Stomach (tissue), 4 donors: Measurements from ENCODE around the gene FGD6.

Experiments used
- CTCF ChIP-seq, 7 experiments: fragments of 450-650 bp in 4 of 7; fragments of 200-600 bp in 3 of 7; sonication (generic) in 3 of 7; IDR thresholded peaks; one replicate each; pipeline ENCODE4 v1.5.1; 2016 to 2019; ENCODE audit warnings: antibody characterized with exemption in 7 of 7, control low read depth in 2 of 7, mild to moderate bottlenecking in 1 of 7
- POLR2A ChIP-seq, 4 donors: fragments of 450-650 bp; IDR thresholded peaks; one replicate each; pipeline ENCODE4 v1.6.1; 2016; ENCODE audit warnings: antibody characterized with exemption in 4 of 4, control low read depth in 2 of 4, mild to moderate bottlenecking in 1 of 4, moderate library complexity in 1 of 4

- TF ChIP-seq POLR2A (IDR thresholded peaks at IDR 0.05) (no peak), CTCF (IDR thresholded peaks at IDR 0.05) (no peak)
Observed at GRCh38 chr12:95205016-95205624, 12.1 kb downstream of the FGD6 start.
